K562 (cell line): ENCODE data around the gene C10orf71. TPM values are rescaled to one million over a fixed set of nuclear protein-coding genes. Genes with fewer than 3 reads are reported as not detected.

Experiments
- ATAC-seq: fragments of 200-7000 bp; cut with Tn5 transposase; 3 replicates; pipeline ENCODE4 v1.9.1; 2020; ENCODE audit warnings: moderate library complexity
- BruUV-seq: library from RNA; stranded (reverse); fragments of 400-500 nt; replicated peaks from 2 replicates; lab custom pipeline; 2021; lab: Mats Ljungman, UMichigan
- CTCF ChIA-PET: fragments of 300-600 bp; formaldehyde crosslinking; extraction: SDS; loops from one replicate; lab custom pipeline; 2021; ENCODE audit warnings: low intra/inter-chr PET ratio; lab: Yijun Ruan, JAX
- POLR2A ChIA-PET: fragments of 300-600, 350-650 bp; sonication (Branson Sonifier 250); formaldehyde crosslinking; extraction: SDS; loops from one replicate; lab custom pipeline; 2021; ENCODE audit warnings: antibody characterized with exemption, inconsistent platforms; lab: Yijun Ruan, JAX
- DNase-seq, 4 experiments: peaks; one replicate each; pipeline versions ENCODE4 v3.0.0 to v3.0.0-alpha.2; 2011 to 2018; ENCODE audit warnings: low spot score in 3 of 4, mixed read lengths in 3 of 4; ENCODE audit errors: extremely low read depth in 1 of 4
- FAIRE-seq: peaks from 2 replicates; lab custom pipeline; 2011; peaks lifted over from hg19 to GRCh38; lab: Jason Lieb, UNC
- H2AFZ ChIP-seq: 2 replicates; pipeline ENCODE4 v1.6.0; 2011; ENCODE audit warnings: low read depth, low read length, control low read depth, inconsistent platforms
- H3K27ac ChIP-seq: fragments of 200-600 bp; 3 replicates; pipeline ENCODE4 v1.8.0; 2011; ENCODE audit warnings: low read depth, mild to moderate bottlenecking, control low read depth, inconsistent platforms, low read length, moderate library complexity, mixed read lengths; ENCODE audit errors: extremely low read depth
- H3K27me3 ChIP-seq, 2 experiments: fragments of 300-600 bp in 1 of 2; 2 replicates in 1 of 2; 3 replicates in 1 of 2; pipeline versions ENCODE4 v1.6.0 to v1.8.0; 2011; ENCODE audit warnings: inconsistent platforms in 2 of 2, low read length in 2 of 2, mild to moderate bottlenecking in 1 of 2, mixed read lengths in 1 of 2, moderate library complexity in 1 of 2; ENCODE audit not compliant: control insufficient read depth in 2 of 2, insufficient read depth in 2 of 2
- H3K36me3 ChIP-seq: fragments of 300-600 bp; 3 replicates; pipeline ENCODE4 v1.8.0; 2011; ENCODE audit warnings: mild to moderate bottlenecking, low read length, inconsistent platforms; ENCODE audit not compliant: control insufficient read depth, insufficient read depth
- H3K4me1 ChIP-seq, 2 experiments: fragments of 200-600 bp in 1 of 2; replicated peaks in 1 of 2; 2 replicates in 1 of 2; 3 replicates in 1 of 2; pipeline versions ENCODE4 v1.5.1 to v1.8.0; 2011; ENCODE audit warnings: inconsistent platforms in 2 of 2, low read length in 2 of 2, mild to moderate bottlenecking in 1 of 2, mixed read lengths in 1 of 2, moderate library complexity in 1 of 2; ENCODE audit not compliant: control insufficient read depth in 2 of 2, insufficient read depth in 2 of 2
- H3K4me2 ChIP-seq: 2 replicates; pipeline ENCODE4 v1.6.1; 2011; ENCODE audit warnings: low read length, control low read depth, inconsistent platforms, mixed read lengths; ENCODE audit not compliant: insufficient read depth
- H3K4me3 ChIP-seq: fragments of 200-600 bp; sonication (generic), shearing (Covaris generic); 2 replicates; pipeline ENCODE4 v1.5.1; 2016; ENCODE audit warnings: control low read depth, inconsistent platforms
- H3K79me2 ChIP-seq: fragments of 200-600 bp; 3 replicates; pipeline ENCODE4 v1.8.0; 2011; ENCODE audit warnings: low read length, inconsistent platforms; ENCODE audit not compliant: control insufficient read depth, insufficient read depth
- H3K9ac ChIP-seq, 2 experiments: 2 replicates each; pipeline versions ENCODE4 v1.6.0 to v1.6.1; 2011; ENCODE audit warnings: low read depth in 2 of 2, low read length in 2 of 2, control low read depth in 1 of 2, inconsistent platforms in 1 of 2, mild to moderate bottlenecking in 1 of 2, mixed read lengths in 1 of 2; ENCODE audit not compliant: insufficient read depth in 1 of 2
- H3K9me1 ChIP-seq: one replicate; pipeline ENCODE4 v1.6.0; 2011; ENCODE audit warnings: inconsistent platforms, mild to moderate bottlenecking, low read length, moderate library complexity; ENCODE audit not compliant: control insufficient read depth, insufficient read depth
- H3K9me3 ChIP-seq: replicated peaks from 2 replicates; pipeline ENCODE4 v1.5.1; 2011; ENCODE audit warnings: low read depth, low read length, inconsistent platforms; ENCODE audit not compliant: control insufficient read depth, insufficient read depth
- H4K20me1 ChIP-seq: replicated peaks from 2 replicates; pipeline ENCODE4 v1.6.1; 2011; ENCODE audit warnings: low read length, inconsistent platforms, mixed read lengths; ENCODE audit not compliant: control insufficient read depth, insufficient read depth
- AFF1 ChIP-seq, 2 experiments: fragments of 450-650 bp; IDR thresholded peaks; 2 replicates each; pipeline ENCODE4 v1.6.1; 2018; ENCODE audit warnings: mild to moderate bottlenecking in 2 of 2, low read depth in 1 of 2; ENCODE audit not compliant: partially characterized antibody in 2 of 2
- ELF2 ChIP-seq: fragments of 250-450 bp; sonication (Bioruptor Pico); IDR thresholded peaks from 2 replicates; pipeline ENCODE4 v1.5.0; 2021; ENCODE audit warnings: mild to moderate bottlenecking
- ELF4 ChIP-seq: fragments of 450-650 bp; formaldehyde crosslinking; IDR thresholded peaks from 2 replicates; pipeline ENCODE4 v1.4.0; 2022; ENCODE audit warnings: missing genetic modification characterization
- HDAC3 ChIP-seq: fragments of 450-650 bp; IDR thresholded peaks from 2 replicates; pipeline ENCODE4 v1.6.1; 2018; ENCODE audit warnings: borderline replicate concordance, mild to moderate bottlenecking, moderate library complexity; ENCODE audit not compliant: partially characterized antibody
- POLR2G ChIP-seq: fragments of 200-400 bp; formaldehyde crosslinking; IDR thresholded peaks from 2 replicates; pipeline ENCODE4 v1.6.1; 2017; ENCODE audit warnings: low read depth, mild to moderate bottlenecking, antibody characterized with exemption, low read length, moderate library complexity
- RBM14 ChIP-seq: fragments of 200-400 bp; formaldehyde crosslinking; IDR thresholded peaks from 2 replicates; pipeline ENCODE4 v1.6.1; 2018; ENCODE audit warnings: low read depth, mild to moderate bottlenecking, low read length, moderate library complexity, borderline replicate concordance; ENCODE audit not compliant: insufficient read depth
- ZNF561 ChIP-seq: fragments of 450-650 bp; formaldehyde crosslinking; conservative IDR thresholded peaks from 2 replicates; pipeline ENCODE4 v1.4.0; 2020; ENCODE audit warnings: mild to moderate bottlenecking, moderate library complexity
- WGBS: fragments of 100-300 bp; shearing (Covaris generic); methylation state at CpG from one replicate; pipeline ENCODE4 v1.1.6; 2016; ENCODE audit warnings: low coverage, mixed read lengths; ENCODE audit not compliant: insufficient coverage; ENCODE audit errors: missing lambda C conversion rate; 5-methylcytosine and 5-hydroxymethylcytosine counted together
- in situ Hi-C: fragments of 300-500 bp; cut with MboI; formaldehyde crosslinking; loops from 4 replicates; pipeline ENCODE4 v1.15.0; 2018; ENCODE audit warnings: inconsistent platforms, mixed read lengths
- intact Hi-C: fragments of 100-400 bp; cut with micrococcal nuclease; formaldehyde crosslinking; loops from 2 replicates; pipeline ENCODE4 v1.14.2; 2022
- polyA plus RNA-seq, 8 experiments: library from polyadenylated mRNA; depleted of rRNA in 4 of 8; stranded (reverse) in 5 of 8; unstranded in 3 of 8; fragments of >200 nt; fragmentation: Nextera tagmentation in 2 of 8; fragmentation: Illumina TruSeq in 1 of 8; extraction: Ambion mirVana in 2 of 8; extraction: Trizol in 1 of 8; gene quantifications; 2 replicates each; pipeline versions ENCODE4 v1.2.1 to v1.2.3, GENCODE V29; 2011 to 2014; ENCODE audit warnings: inconsistent platforms in 1 of 8, missing spikeins in 1 of 8
- total RNA-seq, 7 experiments: library from RNA; depleted of rRNA in 6 of 7; stranded (reverse); fragments of >200 nt in 6 of 7; fragmentation: Illumina TruSeq in 2 of 7; extraction: Trizol in 2 of 7; gene quantifications; 2 replicates each; pipeline versions ENCODE4 v1.2.1 to v1.2.3, GENCODE V29; 2011 to 2021; ENCODE audit warnings: low replicate concordance in 1 of 7

Gene C10orf71
- total and polyA plus RNA-seq, 9 of the 15 experiments (the other 6 are each of a cell fraction or from before 2014, with no cell fraction given), result 0.06 to 4.5 (median 1.3) TPM

GRCh38 chr10:49374740-49375139 lies 75.8 kb downstream of the C10orf71 start:
- intact Hi-C loops, result no loop called here
- Histone ChIP-seq H3K9me1 (no peaks in the 10 kb centered on the region), H2AFZ (no peak overlapping the region), H3K27me3 (peaks cover 26 to 43% of the 10 kb centered on the region in 2 experiments), H3K9ac (no peak overlapping the region), H3K4me3 (no peak overlapping the region), H3K27ac (no peak overlapping the region), H3K4me1 (no peaks in the 10 kb centered on the region), H4K20me1 (no peaks in the 10 kb centered on the region), H3K9me3 (no peaks in the 10 kb centered on the region), H3K4me2 (no peak overlapping the region), H3K79me2 (no peaks in the 10 kb centered on the region), H3K36me3 (no peaks in the 10 kb centered on the region)
- in situ Hi-C loops, result no loop called here
- ChIA-PET POLR2A (interaction anchor here (0.8 to 1.1 kb wide), 3 partner anchors 9 to 427 kb away, joined by 3 to 4 read pairs (median 4); no protein-coding TSS in a partner anchor), CTCF (no interaction called here)
- no TSS peak for BruUV-seq
- no peak for ATAC-seq
- TF ChIP-seq ELF4 (CRISPR knock-in tag) (no peak), AFF1 (IDR thresholded peaks at IDR 0.05; ENCODE audit: low read depth in 1 of 2, partially characterized antibody in 2 of 2) (no peak), ELF2 (CRISPR knock-in tag) (no peak), ZNF561 (CRISPR knock-in tag) (no peak), RBM14 (no peak), POLR2G (no peak), HDAC3 (no peak)
- 1% methylated on average over 5 of the region's 5 CpGs for WGBS
- no peak for FAIRE-seq
- DNase-seq, result no peak
